OCI-LY3 (cell line): Measurements from ENCODE around the gene TP53.

Source experiments
- CTCF ChIP-seq: fragments of 200-600, 300-600 bp; sonication (generic); IDR thresholded peaks from 2 replicates; pipeline ENCODE4 v1.5.1; 2014; ENCODE audit warnings: antibody characterized with exemption, low read length, low read depth
- EZH2phosphoT487 ChIP-seq: fragments of 200-600 bp; shearing (Covaris generic); IDR thresholded peaks from 2 replicates; pipeline ENCODE4 v1.6.1; 2018; ENCODE audit warnings: antibody characterized with exemption, mixed run types, low read depth

- TF ChIP-seq CTCF (no peak), EZH2phosphoT487 (no peak)
Observed at GRCh38 chr17:7626307-7626706, 61.0 kb downstream of the TP53 start.
